B cell (primary cell): Measurements from ENCODE around the gene SEPTIN2.

Experiments used
- EZH2 ChIP-seq: IDR thresholded peaks from 2 replicates; pipeline ENCODE4 v1.6.1; 2012; ENCODE audit warnings: borderline replicate concordance, low read depth, mild to moderate bottlenecking, moderate library complexity, low read length; ENCODE audit not compliant: insufficient read depth, poor library complexity, severe bottlenecking
- TF ChIP-seq, protein P1 (sequence below): fragments of 200-600 bp; IDR thresholded peaks from one replicate; pipeline ENCODE4 v1.8.0; 2022; ENCODE audit warnings: antibody characterized with exemption, mild to moderate bottlenecking

DNA sequence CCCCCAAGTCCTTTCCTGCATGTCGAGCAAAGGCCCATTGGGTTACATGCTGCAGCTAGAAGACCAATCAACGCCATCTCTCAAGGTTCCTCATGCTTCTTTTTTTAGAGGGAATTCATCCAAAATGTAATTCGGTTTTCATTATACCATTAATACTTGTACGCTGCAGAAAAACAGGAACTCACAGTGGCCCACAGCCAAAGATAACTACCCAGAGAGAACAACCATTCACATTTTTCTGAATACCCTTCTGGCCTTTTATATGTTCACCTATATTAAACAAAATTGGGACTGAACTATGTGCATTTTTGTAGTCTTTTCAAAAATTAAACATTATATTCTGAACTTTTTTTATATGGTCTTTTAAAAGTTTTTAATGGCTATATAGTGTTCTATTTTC is 66.1 kb downstream of the SEPTIN2 start:
- TF ChIP-seq, protein P1, sequence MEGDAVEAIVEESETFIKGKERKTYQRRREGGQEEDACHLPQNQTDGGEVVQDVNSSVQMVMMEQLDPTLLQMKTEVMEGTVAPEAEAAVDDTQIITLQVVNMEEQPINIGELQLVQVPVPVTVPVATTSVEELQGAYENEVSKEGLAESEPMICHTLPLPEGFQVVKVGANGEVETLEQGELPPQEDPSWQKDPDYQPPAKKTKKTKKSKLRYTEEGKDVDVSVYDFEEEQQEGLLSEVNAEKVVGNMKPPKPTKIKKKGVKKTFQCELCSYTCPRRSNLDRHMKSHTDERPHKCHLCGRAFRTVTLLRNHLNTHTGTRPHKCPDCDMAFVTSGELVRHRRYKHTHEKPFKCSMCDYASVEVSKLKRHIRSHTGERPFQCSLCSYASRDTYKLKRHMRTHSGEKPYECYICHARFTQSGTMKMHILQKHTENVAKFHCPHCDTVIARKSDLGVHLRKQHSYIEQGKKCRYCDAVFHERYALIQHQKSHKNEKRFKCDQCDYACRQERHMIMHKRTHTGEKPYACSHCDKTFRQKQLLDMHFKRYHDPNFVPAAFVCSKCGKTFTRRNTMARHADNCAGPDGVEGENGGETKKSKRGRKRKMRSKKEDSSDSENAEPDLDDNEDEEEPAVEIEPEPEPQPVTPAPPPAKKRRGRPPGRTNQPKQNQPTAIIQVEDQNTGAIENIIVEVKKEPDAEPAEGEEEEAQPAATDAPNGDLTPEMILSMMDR, result no peak
- TF ChIP-seq EZH2, result no peak
